ENCODE results near the gene TMEM247.

Gene TMEM247

DNA sequence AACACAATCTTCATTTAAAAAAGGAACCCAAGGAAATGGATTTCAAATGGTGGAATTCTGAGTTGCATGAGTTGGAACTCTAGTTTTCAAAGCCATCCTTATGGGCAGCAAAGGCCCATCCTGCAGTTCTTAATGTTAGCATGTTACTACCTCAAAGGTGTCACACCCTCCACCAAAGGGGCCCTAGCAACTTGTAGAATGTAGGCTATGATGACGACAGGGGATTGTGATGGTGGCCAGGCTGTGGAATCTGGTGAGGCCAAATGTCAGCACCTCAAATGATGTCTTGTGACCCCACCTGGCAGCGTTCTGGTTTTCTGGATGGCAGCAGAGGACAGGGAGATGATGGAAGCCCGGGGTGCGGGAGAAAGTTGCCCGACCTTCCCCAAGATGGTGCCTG lies at the start of gene TMEM247:
TSS of gene TMEM247 (plus strand) at position 301 of the 400 bp plus-strand sequence.
- DNase-seq, result no peak

GRCh38 chr2:46430413-46430812 lies 49.0 kb upstream of the TMEM247 start:
- DNase-seq, result no peak

DNA sequence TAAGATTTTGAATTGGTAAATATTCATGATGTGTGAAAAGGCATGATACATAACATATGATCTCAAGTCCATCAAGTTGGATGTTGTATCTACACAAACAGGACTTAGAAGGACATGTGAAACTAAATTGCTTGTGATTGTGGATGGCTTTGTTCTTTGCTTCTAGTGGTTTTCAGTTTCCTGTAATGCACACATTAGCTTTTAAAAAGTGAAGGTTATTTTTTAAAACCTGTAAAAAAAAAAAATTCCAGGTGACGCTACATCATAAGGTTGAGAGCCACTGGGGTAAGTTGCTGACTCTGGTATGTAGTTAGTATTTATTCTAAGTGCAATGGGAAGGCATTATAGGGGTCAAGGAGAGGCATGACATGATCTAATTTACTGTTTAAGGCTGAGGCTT lies 48.4 kb upstream of the TMEM247 start:
- no peak for DNase-seq

- no peak for DNase-seq
Observed at GRCh38 chr2:46431481-46432235, 47.7 kb upstream of the TMEM247 start.

DNA sequence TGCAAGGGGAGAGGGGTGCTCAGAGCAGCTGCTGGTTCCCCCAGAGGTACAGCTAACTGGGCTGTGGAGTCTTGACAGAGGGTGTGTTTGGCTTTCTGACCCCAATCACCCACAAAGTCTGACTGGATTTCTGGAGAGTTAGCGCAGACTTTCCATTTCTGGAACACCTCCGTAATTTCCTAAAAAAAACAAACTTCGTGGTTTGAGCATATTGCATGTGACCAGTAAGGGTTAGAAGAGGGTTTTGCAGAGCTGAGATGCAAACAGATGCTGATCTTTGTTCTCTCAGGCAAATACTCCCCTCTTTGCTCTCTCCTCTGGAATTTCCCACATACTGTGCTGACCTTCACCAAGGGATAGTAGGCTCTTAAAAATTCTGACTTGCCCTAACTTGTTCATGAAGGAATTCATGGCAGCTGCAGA lies 44.5 kb upstream of the TMEM247 start:
- no peak for DNase-seq

GRCh38 chr2:46435353-46435752 lies 44.0 kb upstream of the TMEM247 start:
- no peak for DNase-seq

DNA sequence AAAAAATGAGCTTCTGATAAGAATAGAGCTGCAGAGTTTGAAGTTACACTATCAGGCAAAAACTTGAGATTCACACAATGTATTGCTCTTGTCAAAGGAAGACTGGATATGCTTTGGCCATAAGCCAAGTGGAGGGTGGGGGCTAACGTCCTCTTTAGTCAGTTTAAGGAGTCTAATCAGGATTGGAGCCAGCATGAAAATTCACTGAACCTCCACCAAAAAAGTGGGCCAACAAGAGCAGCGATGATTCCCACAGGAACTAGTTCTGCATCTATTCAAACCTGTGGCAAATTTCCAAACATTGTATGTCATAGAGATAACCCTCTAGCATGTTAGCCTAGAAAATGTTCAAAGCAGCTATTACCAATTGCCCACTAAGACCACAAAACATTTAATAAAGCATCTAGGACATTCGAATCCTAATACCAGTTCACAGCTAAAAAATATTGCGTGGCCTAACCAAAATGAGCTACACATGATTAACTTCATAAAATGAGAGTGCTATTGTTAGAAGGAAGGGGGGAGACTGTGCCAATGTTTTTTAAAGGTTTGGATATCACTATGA lies 43.5 kb upstream of the TMEM247 start:
- no peak for DNase-seq

GRCh38 chr2:46436800-46437199 lies 42.6 kb upstream of the TMEM247 start:
- no peak for DNase-seq

DNA sequence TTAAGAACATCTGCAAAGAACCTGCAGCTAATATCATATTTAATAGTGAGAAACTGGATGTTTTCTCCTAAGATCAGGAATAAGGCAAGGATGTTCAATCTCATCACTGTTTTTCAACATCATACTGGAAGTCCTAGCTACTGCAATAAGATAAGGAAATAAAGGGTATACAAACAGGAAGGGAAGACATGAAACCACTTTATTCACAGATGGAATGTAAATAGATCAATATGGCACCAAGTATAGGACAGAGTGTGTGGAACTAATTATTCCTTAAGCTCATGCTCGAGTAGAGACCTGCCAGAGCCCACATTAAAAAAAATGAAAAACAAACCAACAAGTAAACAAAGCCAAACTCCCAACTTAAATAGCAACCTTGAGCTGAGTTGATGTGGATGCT lies 41.3 kb upstream of the TMEM247 start:
- DNase-seq, result no peak

DNA sequence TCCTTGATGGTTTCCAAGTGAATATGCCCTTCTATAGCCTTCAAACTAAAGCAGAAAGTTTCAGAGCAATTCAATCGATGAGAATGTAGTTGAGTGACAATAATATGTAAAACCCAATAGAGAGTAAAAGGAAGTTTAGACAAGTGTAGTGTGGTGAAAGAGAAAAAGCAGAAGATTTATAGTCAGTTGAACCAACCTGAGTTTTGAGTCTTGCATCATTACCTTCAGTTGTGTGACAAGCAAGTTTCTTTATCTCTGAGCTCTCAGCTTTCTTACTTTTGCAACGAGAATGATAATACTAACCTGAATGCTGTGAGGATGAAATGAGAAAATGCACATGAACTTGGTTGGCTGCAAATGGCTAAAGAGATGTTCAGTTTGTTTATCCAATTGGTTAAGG lies 40.6 kb upstream of the TMEM247 start:
- peak; percentile 21 to 52 for DNase-seq

- DNase-seq, result no peak
Observed at GRCh38 chr2:46439582-46439981, 39.8 kb upstream of the TMEM247 start.

GRCh38 chr2:46441838-46442712 lies 37.3 kb upstream of the TMEM247 start:
- DNase-seq, result no peak

DNA sequence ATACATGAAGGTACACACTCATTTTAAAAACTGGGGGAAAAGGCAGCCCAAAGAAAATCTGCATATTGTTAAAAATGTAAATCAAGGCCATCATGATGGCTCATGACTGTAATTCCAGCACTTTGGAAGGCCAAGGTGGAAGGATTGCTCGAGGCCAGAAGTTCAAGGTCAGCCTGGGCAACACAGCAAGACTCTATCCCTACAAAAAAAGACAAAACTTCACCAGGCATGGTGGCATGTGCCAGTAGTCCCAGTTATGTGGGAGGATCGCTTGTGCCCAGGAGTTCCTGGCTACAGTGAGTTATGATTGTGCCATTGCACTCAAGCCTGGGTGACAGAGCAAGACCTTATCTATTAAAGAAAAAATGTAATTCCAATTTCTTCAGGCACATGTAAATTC lies 34.6 kb upstream of the TMEM247 start:
- DNase-seq, result no peak

DNA sequence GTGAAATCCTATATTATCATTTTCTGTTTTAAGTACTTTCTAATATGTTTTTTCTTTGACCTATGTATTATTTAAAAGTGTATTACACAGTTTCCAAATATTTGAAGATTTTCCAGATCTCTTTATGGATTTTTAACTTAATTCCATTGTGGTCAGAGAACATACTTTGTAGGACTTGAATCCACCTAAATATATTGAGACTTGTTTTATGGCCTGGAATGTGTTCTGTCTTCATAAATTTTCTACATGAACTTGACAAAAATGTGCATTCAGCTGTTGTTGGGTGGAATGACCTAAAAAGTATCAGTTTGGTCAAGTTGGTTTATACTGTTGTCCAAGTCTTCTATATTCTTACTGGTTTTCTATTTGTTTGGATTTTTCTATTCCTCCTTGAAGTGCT lies 33.8 kb upstream of the TMEM247 start:
- DNase-seq, result no peak

- no peak for DNase-seq
Observed at GRCh38 chr2:46446871-46447568, 32.3 kb upstream of the TMEM247 start.

- DNase-seq, result no peak
Observed at GRCh38 chr2:46447649-46448048, 31.7 kb upstream of the TMEM247 start.

DNA sequence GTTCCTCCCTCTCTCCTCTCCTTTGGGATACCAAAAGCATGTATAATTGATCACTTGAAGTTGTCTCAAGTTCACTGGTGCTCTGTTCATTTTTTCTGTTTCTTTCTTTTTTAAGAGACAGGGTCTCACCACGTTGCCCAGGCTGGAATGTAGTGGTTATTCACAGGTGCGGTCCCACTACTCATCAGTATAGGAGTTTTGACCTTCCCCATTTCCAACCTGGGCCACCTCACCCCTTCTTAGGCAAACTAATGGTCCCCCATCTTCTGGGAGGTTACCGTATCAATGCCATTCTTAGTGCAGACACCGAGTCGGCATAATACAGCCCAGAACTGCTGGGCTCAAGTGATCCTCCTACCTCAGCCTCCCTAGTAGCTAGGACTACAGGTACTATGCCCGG lies 31.3 kb upstream of the TMEM247 start:
- no peak for DNase-seq

DNA sequence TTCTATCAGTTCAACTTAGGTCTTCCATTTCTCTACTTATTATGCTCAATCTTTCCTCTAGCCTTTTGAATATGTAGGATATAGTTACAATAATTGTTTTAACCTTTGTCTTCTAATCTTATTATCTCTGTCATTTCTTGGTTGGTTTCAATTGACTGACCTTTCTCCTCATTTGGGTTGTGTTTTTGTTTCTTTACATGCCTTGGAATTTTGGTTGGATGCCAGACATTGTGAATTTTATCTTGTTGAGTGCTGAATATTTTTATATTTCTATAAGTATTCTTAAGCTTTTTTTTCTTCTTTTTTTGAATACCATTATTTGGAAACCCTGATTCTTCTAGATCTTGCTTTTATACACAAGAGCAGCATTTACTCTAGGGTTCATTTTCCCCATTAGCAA lies 30.7 kb upstream of the TMEM247 start:
- DNase-seq, result no peak

- DNase-seq, result no peak
Observed at GRCh38 chr2:46449700-46450099, 29.7 kb upstream of the TMEM247 start.

DNA sequence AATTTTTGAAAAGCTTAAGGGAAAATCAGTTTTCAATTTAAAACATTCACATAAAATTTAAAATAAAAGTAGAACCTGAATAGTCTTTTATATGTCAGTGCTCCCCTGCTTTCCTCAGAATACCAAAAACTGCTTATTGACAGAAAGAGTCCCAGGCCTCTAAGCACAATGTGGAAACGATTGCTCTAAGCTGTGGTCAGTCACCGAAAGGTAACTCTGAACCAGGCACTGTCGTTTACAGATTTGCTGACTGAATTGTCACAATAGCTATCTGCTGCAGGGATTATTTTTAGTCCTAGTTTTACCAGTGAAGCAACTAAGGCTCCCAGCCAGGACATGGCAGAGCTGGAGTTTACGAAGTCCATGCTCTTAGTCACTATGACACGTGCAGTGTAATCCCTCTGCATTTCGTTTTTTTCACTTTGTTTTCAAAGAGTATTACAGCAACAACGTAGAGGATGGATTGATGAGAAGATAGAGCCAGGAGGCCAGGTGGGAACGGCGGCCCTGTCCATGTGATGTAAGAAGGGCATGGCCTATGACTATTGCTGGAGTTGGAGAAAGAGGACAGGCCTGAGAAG lies 28.1 kb upstream of the TMEM247 start:
- DNase-seq, result no peak

GRCh38 chr2:46456789-46457188 lies 22.6 kb upstream of the TMEM247 start:
- DNase-seq, result no peak

GRCh38 chr2:46458763-46459500 lies 20.4 kb upstream of the TMEM247 start:
- no peak for DNase-seq

Data from AML-193 (cell line).